CD4-positive, alpha-beta T cell treated with Interleukin-6 at 100 ng/mL for 8 hours (primary cell): ENCODE measurements around the gene LIPC.
A peak's percentile ranks its signal among the peaks of the same experiment; 100 is the strongest.

Experiments used
- DNase-seq: peaks from one replicate; pipeline ENCODE4 v3.0.0-alpha.2; 2020; ENCODE audit warnings: mixed read lengths, low spot score

LIPC gene

DNA sequence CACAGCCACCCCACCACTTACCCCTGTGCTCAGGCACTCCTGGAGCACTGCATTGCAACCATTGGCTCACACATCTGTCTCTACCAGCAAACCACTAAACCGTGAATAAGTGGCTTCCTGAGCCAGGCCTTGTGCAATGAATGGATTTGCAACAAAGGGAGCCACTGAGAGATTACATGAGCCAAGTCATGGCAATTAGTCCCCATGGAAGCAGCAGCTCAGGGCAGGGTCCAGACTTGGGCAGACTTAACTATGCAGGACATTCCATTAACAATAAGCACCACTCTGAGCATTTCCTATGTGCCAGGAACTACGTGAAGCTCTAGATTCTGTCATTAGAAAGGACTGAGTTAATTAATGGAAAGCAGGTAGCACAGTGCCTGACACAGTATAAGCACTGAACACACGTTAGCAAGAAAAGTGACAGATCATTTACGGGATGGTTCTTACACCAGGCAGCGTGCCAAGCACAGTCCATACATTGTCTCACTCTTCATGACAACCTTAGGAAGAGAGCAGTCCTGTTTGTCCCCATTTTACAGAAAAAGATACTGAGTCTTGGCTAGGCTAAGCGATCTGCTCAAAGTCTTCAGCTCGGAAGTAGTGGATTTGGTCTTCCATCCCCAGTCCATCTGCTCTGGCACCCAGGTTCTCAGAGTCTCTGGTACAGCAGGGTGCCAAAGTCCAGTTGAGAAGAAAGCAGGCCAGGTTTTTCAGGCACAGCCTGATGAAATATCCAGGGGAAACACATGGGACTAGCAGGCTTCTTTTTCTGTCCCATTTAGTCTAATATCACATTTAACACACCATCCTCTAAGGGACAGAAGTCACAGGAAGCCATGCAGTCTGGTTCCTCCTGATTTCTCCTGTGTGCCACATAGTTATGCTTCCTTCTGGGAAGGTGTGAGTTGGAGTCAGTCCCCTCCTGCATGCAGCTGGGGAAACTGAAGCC, 44.1 kb downstream of the LIPC start:
- no peak for DNase-seq

DNA sequence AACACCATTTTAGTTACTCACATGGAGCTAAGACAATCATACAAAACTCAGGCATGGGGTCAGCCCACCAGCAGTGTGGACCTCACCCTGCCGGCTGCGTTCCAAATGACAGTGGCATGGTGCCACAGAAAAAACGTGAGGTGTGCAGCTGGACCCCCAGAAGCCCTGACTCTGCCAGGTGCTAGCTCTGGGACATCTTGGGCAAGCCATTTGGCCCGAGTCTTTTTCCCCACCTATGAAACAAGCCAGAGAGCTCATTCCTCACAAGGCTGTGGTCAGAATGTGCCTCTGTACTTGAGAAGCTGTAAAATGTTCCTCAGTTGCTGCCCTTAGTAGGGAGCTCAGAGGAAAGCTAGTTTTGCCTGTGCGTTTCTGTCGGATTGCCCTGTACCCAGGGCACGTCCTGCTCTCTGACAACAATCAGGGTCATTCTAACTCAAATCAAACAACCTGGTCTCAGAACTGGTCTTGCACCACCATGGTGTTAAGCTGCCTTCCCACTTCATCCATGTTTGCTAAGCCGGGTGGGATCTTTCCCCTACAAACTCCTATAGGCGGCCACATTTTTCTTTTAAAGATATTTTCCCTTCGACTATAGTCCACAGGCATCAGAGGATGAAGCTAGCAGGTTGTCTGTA, 44.9 kb downstream of the LIPC start:
- no peak for DNase-seq

DNA sequence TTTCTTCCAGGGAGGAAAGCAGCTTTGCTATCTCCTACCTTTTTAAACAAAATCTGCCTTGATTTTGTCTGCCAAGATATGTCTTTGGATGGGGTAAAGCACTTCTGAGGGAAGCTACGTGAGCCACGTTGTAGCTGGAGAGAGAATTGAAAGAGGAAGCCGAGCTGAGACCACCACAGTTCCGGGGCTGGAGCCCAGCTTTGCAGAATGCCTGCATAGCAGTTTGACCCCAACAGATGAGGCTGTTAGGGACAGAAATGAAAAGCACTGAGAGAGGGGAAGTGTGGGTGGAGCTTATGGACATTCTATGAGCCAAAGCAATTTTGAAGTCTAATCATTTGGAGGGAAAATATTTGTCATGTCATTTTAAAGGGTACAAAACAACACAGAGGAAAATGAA, 45.4 kb downstream of the LIPC start:
- no peak for DNase-seq

- DNase-seq, result no peak
Measured at GRCh38 chr15:58478035-58478434, 46.2 kb downstream of the LIPC start.

- DNase-seq, result no peak
Measured at GRCh38 chr15:58478579-58478978, 46.8 kb downstream of the LIPC start.

- DNase-seq, result no peak
Measured at GRCh38 chr15:58479941-58480340, 48.1 kb downstream of the LIPC start.

- DNase-seq, result no peak
Measured at GRCh38 chr15:58483376-58483775, 51.6 kb downstream of the LIPC start.

DNA sequence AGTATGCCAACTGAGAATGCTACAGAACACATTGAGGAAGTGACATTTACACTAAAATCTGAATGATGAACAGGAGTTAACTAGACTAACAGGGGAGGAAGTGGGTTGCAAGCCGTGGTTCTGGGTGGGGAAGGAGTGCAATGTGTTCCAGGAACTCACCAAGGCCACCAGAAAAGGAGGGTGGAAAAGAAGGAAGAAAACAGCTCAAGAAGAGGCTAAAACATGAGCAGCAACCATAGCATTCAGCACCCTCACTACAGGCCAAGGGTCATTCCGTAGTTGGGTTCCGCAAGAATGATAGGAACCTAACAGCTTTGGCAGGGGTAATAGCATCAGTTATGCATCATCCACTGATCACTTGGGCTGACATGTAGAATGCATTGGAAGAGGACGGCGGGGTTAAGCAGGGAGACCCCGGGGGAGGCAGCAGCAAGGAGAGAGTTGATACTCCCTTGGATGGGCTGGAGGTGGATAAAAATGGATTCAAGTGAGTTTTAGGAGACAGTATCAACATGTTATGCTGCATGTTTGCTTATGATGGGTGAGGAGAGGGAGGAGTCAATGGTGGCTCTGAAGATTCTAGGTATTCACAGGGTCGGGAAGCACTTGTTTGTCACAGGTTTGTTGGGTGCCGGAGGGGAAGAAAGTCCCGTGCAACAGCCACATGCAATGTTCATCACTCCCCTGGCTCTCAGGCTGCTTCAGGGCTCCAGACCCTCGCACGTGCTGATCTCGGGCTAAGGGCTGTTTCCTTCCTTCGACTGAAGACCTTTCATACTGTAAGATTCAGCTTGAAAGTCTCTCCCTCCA, 53.2 kb downstream of the LIPC start:
- DNase-seq, result peak; percentile 59

DNA sequence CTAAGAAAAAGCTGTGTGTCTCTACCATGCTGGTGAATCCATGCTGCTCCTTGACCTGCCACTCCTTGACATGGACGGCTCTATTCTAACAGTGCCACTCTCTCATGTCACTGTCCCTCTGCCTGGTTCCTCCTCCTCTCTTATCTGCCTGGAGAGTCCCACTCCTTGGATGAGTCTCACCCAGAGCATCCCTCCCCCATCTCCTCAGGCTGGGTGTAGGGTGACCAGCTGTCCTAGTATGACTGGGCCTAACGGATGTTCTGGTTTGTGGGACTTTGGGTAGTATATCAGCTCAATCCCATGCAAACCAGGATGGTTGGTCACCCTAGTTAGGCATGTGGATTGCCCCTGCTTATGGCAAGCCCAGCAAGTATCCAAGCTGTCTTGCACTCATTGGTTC, 54.3 kb downstream of the LIPC start:
- no peak for DNase-seq

DNA sequence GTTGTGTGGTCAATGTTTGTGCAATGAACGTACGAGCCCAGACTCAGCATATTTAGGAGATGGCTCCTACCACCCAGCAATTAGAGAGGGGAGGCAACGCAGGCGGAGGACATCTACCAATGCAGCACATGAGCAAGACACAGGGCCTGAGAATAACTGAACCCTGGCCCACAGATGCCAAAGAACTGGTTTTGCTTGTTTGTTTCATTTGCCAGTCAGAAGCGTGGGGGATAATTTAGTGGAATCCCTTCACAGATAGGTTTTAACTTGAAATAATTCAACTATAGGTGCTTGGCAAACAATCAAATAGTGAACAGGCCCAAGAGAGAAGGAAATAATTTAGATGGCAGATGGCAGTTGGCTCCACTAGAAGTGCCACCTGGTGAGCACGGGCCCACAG, 54.8 kb downstream of the LIPC start:
- DNase-seq, result no peak

- no peak for DNase-seq
Measured at GRCh38 chr15:58487041-58487723, 55.4 kb downstream of the LIPC start.

DNA sequence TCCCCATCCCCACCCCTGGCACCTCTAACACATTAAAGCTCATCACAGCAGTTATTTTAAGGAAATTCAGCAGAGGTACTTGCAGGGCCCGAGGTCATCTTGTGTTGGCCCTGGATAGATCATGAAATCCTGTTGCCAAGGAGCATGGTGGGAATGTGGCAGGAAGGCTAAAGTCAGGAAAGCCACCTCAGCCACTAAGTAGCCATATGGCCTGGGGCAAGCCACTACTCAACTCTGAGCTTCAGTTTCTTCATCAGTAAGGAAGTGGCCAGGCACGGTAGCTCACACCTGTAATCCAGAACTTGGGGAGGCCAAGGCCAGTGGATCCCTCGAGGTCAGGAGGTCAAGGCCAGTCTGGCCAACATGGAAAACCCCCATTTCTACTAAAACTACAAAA, 55.9 kb downstream of the LIPC start:
- DNase-seq, result no peak

- no peak for DNase-seq
Measured at GRCh38 chr15:58489289-58490085, 57.7 kb downstream of the LIPC start.

- no peak for DNase-seq
Measured at GRCh38 chr15:58490086-58490887, 58.5 kb downstream of the LIPC start.

GRCh38 chr15:58490888-58491473, 59.2 kb downstream of the LIPC start:
- DNase-seq, result no peak

DNA sequence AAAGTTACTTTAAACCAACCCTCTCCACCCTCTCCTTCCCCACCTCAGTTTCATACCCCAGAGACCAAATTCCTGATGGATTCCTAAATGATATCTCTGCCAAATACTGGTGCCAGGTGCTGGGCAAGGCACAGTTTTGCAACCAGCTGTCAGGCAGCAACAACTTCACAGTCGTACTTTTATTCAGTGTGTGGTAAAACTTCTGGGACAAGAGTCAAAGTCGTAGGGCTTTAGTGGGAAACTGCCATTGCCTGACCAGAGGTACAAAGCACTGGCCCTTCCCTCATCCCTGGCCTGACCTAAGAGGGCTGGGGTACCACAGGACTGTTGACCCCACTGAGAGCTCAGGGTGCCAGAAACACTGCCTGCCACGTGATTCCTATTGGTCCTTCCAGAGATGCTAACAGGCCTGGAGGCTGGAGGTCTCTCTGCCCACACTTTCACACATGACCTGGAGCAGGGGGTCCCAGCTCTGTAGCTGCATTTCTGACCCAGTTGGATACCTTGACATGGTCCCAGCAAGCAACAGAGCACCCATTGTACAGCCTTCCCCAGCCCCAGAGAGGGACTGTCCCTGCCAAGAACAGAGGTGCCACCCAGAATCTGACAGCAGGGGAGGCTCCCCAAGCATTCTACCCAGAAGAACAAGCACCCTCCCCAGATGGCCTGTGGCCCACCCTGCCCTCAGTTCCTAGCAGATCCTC, 59.9 kb downstream of the LIPC start:
- DNase-seq, result no peak

GRCh38 chr15:58492661-58493397, 61.0 kb downstream of the LIPC start:
- DNase-seq, result no peak

- no peak for DNase-seq
Measured at GRCh38 chr15:58494567-58494966, 62.8 kb downstream of the LIPC start.
